Urinary bladder (tissue), 4 donors: ENCODE measurements around the gene EXOC6B. TPM values are rescaled to one million over a fixed set of nuclear protein-coding genes. Genes with fewer than 3 reads are reported as not detected.

ENCODE experiments used
- DNase-seq: peaks from one replicate; pipeline ENCODE4 v3.0.0-alpha.2; 2015; ENCODE audit errors: extremely low spot score
- H3K27ac ChIP-seq: one replicate; pipeline ENCODE4 v1.5.1; 2013; ENCODE audit warnings: low read depth, mild to moderate bottlenecking, moderate library complexity
- H3K36me3 ChIP-seq: one replicate; pipeline ENCODE4 v1.6.1; 2013; ENCODE audit warnings: mild to moderate bottlenecking, moderate library complexity; ENCODE audit not compliant: insufficient read depth
- H3K4me1 ChIP-seq: one replicate; pipeline ENCODE4 v1.6.1; 2013; ENCODE audit warnings: mild to moderate bottlenecking, moderate library complexity; ENCODE audit not compliant: insufficient read depth
- H3K4me3 ChIP-seq: one replicate; pipeline ENCODE4 v1.5.1; 2013; ENCODE audit warnings: low read depth, low read length
- WGBS: extraction: QIAGEN DNeasy Blood & Tissue Kit; methylation state at CpG from one replicate; pipeline ENCODE4 v1.1.7; 2013; 5-methylcytosine and 5-hydroxymethylcytosine counted together
- polyA plus RNA-seq: library from polyadenylated mRNA; stranded (reverse); fragments of 200-250 nt; gene quantifications from one replicate; pipeline ENCODE4 v1.2.3, GENCODE V29; 2013
- total RNA-seq: library from RNA; depleted of rRNA; stranded (reverse); fragments of >200 nt; gene quantifications from one replicate; pipeline ENCODE4 v1.2.3, GENCODE V29; 2014
- donor health status: healthy with polysubstance abuse.
- donor health status: healthy.

Gene EXOC6B
- total and polyA plus RNA-seq, 2 donors, result 14.5 to 47.6 TPM

DNA sequence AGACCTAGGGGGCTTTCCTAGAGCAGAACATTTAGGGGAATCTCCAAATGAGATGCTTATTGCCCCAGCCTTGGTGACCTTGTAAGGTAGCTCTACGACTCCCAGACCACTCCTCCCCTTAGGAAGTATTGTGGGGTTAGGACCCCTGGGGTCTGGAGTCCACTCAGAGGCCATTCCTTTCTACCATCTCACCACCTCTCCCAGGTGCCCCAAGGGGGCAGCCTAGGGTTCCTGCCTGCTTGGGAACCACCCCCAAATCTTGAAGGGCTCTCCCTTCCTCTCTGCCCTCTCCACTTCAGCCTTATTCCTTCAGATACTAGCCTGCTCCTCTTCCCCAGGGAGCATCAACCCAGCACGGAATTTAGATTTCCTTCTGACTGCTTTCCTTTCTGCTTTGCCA is 17.5 kb upstream of the EXOC6B start:
- 46% methylated on average over 2 of the region's 2 CpGs for whole genome bisulfite sequencing
- Histone ChIP-seq H3K36me3 (no peaks in the 10 kb centered on the region), H3K27ac (no peak overlapping the region), H3K4me3 (no peak overlapping the region), H3K4me1 (no peaks in the 10 kb centered on the region)
- no peak for DNase-seq

GRCh38 chr2:72841462-72842125 is 15.8 kb upstream of the EXOC6B start:
- DNase-seq, result no peak
- Histone ChIP-seq H3K27ac (no peak overlapping the region), H3K36me3 (no peaks in the 10 kb centered on the region), H3K4me1 (no peaks in the 10 kb centered on the region), H3K4me3 (no peak overlapping the region)
- 62% methylated on average over 3 of the region's 3 CpGs for whole genome bisulfite sequencing

DNA sequence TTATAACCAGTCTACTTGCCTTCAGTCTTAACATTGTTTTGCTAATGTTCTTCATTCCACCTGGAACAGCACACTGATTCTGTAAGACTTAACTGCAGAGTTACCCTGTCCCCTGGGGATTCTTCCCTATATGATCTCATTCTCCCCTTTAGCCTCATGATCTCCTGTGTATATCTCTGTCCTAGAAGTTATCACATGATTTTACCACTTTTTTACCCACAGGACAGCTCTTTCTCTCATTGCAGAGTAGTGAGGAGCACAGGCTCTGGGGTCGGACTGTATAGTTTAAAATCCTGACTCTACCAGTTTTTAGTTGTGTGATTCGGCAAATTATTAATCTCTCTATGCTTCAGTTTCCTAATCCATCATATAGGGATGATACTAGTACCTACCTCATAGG is 14.2 kb upstream of the EXOC6B start:
- 87% methylated on average over 2 of the region's 2 CpGs for WGBS
- DNase-seq, result no peak
- Histone ChIP-seq H3K4me1 (no peaks in the 10 kb centered on the region), H3K4me3 (no peak overlapping the region), H3K27ac (no peak overlapping the region), H3K36me3 (no peaks in the 10 kb centered on the region)

GRCh38 chr2:72837171-72837570 is 11.3 kb upstream of the EXOC6B start:
- 50% methylated on average over 4 of the region's 4 CpGs for WGBS
- no peak overlapping the region for H3K27ac ChIP-seq
- no peaks in the 10 kb centered on the region for H3K36me3 ChIP-seq
- H3K4me3 ChIP-seq, result no peak overlapping the region
- DNase-seq, result no peak
- H3K4me1 ChIP-seq, result no peaks in the 10 kb centered on the region

- 79% methylated on average over 1 of the region's 1 CpG for WGBS
- no peak for DNase-seq
- no peak overlapping the region for H3K4me3 ChIP-seq
- H3K36me3 ChIP-seq, result no peaks in the 10 kb centered on the region
- no peaks in the 10 kb centered on the region for H3K4me1 ChIP-seq
- no peak overlapping the region for H3K27ac ChIP-seq
Measured at GRCh38 chr2:72835403-72835802, 9.6 kb upstream of the EXOC6B start.

DNA sequence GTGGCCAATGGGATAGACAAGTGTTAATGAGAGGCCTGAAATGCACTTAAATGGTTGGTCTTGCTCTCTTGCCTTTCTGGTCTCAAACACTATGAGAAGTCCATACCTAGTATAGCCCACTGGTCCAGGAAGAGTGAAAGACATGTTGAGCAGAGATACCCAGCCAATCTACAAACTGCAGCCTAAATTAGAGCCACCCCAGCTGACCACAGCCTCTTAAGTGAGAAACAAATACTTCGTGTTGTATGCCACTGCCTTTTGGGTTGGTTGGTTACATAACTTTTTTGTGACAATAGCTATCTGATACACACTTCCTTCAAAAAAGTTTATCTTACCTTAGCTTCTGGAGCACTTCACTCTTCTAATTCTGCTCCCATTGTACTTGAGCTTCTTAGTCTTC is 8.8 kb upstream of the EXOC6B start:
- DNase-seq, result no peak
- no peaks in the 10 kb centered on the region for H3K4me1 ChIP-seq
- no peak overlapping the region for H3K4me3 ChIP-seq
- no peak overlapping the region for H3K27ac ChIP-seq
- WGBS, result 70% methylated on average over 1 of the region's 1 CpG
- H3K36me3 ChIP-seq, result no peaks in the 10 kb centered on the region

GRCh38 chr2:72833084-72833714 is 7.4 kb upstream of the EXOC6B start:
- Histone ChIP-seq H3K4me3 (no peak overlapping the region), H3K27ac (no peak overlapping the region), H3K4me1 (no peaks in the 10 kb centered on the region), H3K36me3 (no peaks in the 10 kb centered on the region)
- WGBS, result 71% methylated on average over 5 of the region's 5 CpGs
- DNase-seq, result no peak

GRCh38 chr2:72830273-72830672 is 4.4 kb upstream of the EXOC6B start:
- 86% methylated on average over 3 of the region's 3 CpGs for WGBS
- Histone ChIP-seq H3K27ac (no peak overlapping the region), H3K36me3 (no peaks in the 10 kb centered on the region), H3K4me3 (no peak overlapping the region), H3K4me1 (no peaks in the 10 kb centered on the region)
- DNase-seq, result no peak

DNA sequence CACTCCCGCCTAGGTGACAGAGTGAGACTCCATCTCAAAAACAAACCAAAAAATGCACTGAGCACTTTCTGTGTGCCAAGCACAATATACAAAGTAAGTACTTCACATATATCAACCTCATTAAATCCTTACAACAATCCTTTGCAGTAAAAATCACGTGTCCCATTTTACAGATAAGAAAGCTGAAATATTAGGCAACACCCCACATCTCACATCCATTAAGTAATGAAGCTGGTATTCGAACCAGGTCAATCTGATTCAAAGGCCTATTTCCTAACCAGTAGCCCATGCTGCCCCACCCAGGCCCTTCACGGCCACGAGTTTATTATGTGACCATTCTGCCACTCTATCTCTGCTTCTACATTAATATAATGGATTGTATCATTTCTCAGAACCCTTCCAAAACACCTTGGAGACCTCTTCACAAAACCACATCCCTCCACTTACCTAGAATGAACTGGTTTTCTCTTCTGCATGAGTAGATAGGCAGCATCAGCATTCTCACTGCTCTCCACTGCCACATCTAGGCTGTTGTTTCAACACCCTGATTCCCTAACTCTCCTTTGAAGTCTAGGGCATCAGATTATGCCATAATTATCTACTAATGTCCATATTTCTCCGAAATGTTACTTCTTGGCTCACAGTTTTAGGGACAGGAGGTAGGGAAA is 3.1 kb upstream of the EXOC6B start:
- DNase-seq, result no peak
- Histone ChIP-seq H3K36me3 (no peaks in the 10 kb centered on the region), H3K4me3 (no peak overlapping the region), H3K4me1 (no peaks in the 10 kb centered on the region), H3K27ac (no peak overlapping the region)
- 73% methylated on average over 6 of the region's 6 CpGs for WGBS

DNA sequence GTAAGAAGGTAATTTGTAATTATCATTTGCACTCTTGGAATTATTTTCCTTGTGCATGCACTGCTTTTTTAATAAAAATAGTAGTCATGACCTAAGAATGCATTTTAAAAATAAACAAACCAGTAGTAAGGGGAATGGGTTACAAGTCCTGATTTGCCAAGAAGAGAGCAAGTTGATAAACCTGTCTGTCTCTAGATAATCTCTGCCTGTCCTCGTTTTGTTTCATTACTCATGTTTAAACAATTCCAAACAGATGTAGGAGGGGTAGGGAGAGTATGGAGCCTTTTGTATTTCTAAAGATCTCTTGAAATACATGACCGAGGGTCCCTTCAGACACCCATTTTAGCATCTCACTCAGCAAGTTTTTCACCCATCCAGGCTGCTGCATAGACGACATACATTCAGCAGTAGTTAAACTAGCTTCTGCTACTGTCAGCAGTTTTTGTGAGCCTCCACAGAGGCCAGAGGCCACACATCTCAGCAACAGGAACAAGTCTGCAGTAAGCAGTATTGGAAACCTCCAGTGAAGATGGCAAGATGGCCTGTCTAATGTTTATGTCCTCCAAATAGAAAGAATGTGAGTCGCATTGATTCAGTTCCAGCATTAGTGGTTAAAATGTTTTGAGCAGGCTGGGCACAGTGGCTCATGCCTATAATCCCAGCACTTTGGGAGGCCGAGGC is 2.3 kb upstream of the EXOC6B start:
- 40% methylated on average over 5 of the region's 5 CpGs for WGBS
- H3K4me1 ChIP-seq, result no peaks in the 10 kb centered on the region
- peak; percentile 61 for DNase-seq

GRCh38 chr2:72827487-72827886 is 1.7 kb upstream of the EXOC6B start:
- no peak for DNase-seq
- Histone ChIP-seq H3K4me3 (no peak overlapping the region), H3K36me3 (no peaks in the 10 kb centered on the region), H3K4me1 (no peaks in the 10 kb centered on the region), H3K27ac (no peak overlapping the region)
- 65% methylated on average over 1 of the region's 1 CpG for WGBS

More for the DNA sequence above, 2.3 kb upstream of the EXOC6B start:
- Histone ChIP-seq H3K36me3 (no peaks in the 10 kb centered on the region), H3K27ac (no peak overlapping the region), H3K4me3 (no peak overlapping the region)

DNA sequence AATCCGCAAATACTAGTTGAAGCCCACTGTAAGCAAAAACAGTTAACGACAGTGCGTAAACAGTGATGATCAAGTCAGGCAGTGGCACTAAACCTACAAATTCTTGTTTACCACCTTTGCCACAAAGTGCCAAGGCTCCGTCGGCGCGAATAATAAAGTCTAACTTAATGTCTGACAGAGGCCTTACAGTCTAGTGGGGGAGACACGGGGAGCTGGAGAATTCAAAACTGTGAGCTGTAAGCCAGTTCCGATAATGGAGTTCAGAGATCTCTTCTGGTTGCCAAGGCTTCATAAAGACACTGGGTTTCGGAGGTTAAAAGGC is 284 bp upstream of the EXOC6B start:
- Histone ChIP-seq H3K36me3 (no peaks in the 10 kb centered on the region), H3K4me3 (no peak overlapping the region), H3K27ac (no peak overlapping the region), H3K4me1 (no peaks in the 10 kb centered on the region)
- no peak for DNase-seq
- 64% methylated on average over 10 of the region's 10 CpGs for WGBS

DNA sequence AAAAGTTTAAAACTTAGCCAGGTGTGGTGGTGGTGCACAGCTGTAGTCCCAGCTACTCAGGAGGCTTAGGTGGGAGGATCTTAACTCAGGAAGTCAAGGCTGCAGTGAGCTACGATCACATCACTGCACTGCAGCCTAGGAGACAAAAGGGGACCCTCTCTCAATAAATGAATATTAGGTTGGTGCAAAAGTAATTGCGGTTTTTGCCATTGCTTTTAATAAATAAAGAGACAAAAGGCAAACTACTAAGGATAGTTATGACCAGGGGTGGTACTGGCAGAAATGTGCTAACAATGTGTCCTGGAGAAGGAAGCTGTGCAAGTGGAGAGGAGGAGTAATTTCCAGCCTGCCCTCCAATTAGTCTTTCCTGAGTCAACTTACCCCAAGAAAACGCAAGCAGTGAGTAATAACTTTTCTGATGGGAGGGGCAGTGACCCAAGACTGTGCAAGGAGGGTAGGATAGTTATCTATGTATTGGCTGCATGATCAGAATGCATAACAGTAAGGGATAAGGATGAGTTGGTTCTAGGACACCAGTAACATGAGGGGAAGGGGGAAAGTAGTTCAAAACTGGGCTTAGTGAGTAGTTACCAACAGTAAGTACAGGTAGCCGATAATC is 1.5 kb downstream of the EXOC6B start:
- WGBS, result 77% methylated on average over 4 of the region's 4 CpGs
- Histone ChIP-seq H3K4me3 (no peak overlapping the region), H3K36me3 (no peaks in the 10 kb centered on the region), H3K27ac (no peak overlapping the region), H3K4me1 (no peaks in the 10 kb centered on the region)
- no peak for DNase-seq
